C4-2B (cell line): ENCODE measurements around the gene NCOA1.

Source experiments
- CTCF ChIP-seq: fragments of 450-650 bp; conservative IDR thresholded peaks from 2 replicates; pipeline ENCODE4 v1.5.1; 2017; ENCODE audit warnings: mild to moderate bottlenecking
- ZFX ChIP-seq: fragments of 450-650 bp; IDR thresholded peaks from 2 replicates; pipeline ENCODE4 v1.6.1; 2017

DNA sequence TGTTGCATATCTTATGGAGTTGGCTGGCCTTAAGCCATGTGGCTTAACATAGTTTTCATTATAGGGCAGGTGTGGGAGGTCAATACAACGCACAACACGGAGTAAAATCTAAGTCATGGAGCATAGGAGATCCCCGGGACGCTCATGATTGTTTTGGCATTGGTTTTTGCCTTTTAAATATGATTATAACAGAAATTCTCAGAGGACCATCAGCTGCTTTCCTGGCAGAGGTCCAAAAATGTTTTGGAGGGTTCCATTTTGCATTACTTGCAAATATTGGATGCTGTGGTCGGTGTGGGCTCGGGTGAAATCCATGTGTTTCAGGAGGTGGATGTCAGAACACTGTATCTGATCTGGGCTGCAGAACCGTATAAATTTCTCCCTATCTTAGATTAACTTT lies 3.4 kb downstream of the NCOA1 start:
- TF ChIP-seq CTCF (no peak), ZFX (no peak)
